ENCODE measurements around the gene TFPI.
"Not testable (repeated sequence)": the region's sequence is repeated elsewhere in the genome, so short reads cannot be mapped to it uniquely, and the experiment has no call there.

DNA sequence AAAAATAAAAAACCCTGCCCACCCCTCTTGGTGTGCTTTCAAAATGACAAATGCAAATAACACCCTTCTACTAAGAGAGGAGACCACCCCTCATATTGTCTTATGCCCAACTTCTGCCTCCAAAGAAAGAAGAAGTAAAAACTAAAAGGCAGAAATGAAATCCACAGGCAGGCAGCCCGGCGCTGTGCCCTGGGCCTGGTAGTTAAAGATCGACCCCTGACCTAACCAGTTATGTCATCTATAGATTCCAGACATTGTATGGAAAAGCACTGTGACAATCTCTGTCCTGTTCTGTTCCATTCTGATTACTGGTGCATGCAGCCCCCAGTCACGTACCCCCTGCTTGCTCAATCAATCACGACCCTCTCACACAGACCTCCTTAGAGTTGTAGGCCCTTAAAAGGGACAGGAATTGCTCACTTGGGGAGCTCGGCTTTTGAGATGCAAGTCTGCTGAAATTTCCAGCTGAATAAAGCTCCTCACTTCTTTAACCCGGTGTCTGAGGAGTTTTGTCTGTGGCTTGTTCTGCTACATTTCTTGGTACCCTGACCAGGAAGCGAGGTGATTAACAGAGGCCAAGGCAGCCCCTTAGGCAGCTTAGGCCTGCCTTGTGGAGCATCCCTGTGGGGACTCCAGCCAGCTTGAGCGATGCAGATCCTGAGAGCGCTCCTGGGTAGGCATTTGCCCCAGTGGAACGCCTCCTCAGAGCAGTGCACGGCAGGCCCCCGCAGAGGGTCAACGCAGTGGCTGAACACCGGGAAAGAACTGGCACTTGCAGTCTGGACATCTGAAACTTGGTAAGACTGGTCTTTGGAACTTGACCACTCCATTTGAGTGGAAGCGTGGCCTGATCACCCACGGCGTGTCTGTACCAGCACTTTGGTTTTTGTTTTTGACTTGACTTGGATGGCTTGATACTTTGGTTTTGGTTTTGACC is 43.5 kb downstream of the TFPI start:
- TF ChIP-seq, protein P1, sequence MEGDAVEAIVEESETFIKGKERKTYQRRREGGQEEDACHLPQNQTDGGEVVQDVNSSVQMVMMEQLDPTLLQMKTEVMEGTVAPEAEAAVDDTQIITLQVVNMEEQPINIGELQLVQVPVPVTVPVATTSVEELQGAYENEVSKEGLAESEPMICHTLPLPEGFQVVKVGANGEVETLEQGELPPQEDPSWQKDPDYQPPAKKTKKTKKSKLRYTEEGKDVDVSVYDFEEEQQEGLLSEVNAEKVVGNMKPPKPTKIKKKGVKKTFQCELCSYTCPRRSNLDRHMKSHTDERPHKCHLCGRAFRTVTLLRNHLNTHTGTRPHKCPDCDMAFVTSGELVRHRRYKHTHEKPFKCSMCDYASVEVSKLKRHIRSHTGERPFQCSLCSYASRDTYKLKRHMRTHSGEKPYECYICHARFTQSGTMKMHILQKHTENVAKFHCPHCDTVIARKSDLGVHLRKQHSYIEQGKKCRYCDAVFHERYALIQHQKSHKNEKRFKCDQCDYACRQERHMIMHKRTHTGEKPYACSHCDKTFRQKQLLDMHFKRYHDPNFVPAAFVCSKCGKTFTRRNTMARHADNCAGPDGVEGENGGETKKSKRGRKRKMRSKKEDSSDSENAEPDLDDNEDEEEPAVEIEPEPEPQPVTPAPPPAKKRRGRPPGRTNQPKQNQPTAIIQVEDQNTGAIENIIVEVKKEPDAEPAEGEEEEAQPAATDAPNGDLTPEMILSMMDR (IDR thresholded peaks at IDR 0.05) = not testable (repeated sequence)
- not testable (repeated sequence) for TF ChIP-seq POLR2AphosphoS5 (IDR thresholded peaks at IDR 0.05; ENCODE audit: low read depth, low read length); TCF7L2 (IDR thresholded peaks at IDR 0.05; ENCODE audit: low read depth, low read length); SIN3A (IDR thresholded peaks at IDR 0.05; ENCODE audit: borderline replicate concordance, insufficient read depth, low read depth, low read length)
- TF ChIP-seq, protein P2, sequence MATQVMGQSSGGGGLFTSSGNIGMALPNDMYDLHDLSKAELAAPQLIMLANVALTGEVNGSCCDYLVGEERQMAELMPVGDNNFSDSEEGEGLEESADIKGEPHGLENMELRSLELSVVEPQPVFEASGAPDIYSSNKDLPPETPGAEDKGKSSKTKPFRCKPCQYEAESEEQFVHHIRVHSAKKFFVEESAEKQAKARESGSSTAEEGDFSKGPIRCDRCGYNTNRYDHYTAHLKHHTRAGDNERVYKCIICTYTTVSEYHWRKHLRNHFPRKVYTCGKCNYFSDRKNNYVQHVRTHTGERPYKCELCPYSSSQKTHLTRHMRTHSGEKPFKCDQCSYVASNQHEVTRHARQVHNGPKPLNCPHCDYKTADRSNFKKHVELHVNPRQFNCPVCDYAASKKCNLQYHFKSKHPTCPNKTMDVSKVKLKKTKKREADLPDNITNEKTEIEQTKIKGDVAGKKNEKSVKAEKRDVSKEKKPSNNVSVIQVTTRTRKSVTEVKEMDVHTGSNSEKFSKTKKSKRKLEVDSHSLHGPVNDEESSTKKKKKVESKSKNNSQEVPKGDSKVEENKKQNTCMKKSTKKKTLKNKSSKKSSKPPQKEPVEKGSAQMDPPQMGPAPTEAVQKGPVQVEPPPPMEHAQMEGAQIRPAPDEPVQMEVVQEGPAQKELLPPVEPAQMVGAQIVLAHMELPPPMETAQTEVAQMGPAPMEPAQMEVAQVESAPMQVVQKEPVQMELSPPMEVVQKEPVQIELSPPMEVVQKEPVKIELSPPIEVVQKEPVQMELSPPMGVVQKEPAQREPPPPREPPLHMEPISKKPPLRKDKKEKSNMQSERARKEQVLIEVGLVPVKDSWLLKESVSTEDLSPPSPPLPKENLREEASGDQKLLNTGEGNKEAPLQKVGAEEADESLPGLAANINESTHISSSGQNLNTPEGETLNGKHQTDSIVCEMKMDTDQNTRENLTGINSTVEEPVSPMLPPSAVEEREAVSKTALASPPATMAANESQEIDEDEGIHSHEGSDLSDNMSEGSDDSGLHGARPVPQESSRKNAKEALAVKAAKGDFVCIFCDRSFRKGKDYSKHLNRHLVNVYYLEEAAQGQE (IDR thresholded peaks at IDR 0.05; ENCODE audit: insufficient read depth in 1 of 2, low read depth in 2 of 2, low read length in 1 of 2) = not testable (repeated sequence)

Data from Panc1 (cell line).